AG09319 (cell line): ENCODE results near the gene CNTN4.

Source experiments
- DNase-seq: peaks from one replicate; pipeline ENCODE4 v3.0.0-alpha.2; 2010; ENCODE audit warnings: low read depth; ENCODE audit errors: extremely low read depth
- CTCF ChIP-seq: IDR thresholded peaks from 2 replicates; pipeline ENCODE4 v1.5.1; 2011; ENCODE audit warnings: low read depth, mild to moderate bottlenecking, inconsistent platforms, low read length, moderate library complexity

Gene CNTN4

GRCh38 chr3:2697589-2697988 lies 598.9 kb downstream of the CNTN4 start:
- TF ChIP-seq CTCF: no peak
- DNase-seq: no peak

GRCh38 chr3:2701471-2701870 lies 602.8 kb downstream of the CNTN4 start:
- DNase-seq: no peak
- no peak for TF ChIP-seq CTCF

GRCh38 chr3:2706144-2706835 lies 607.6 kb downstream of the CNTN4 start:
- no peak for DNase-seq
- no peak for TF ChIP-seq CTCF

GRCh38 chr3:2706836-2707210 lies 608.2 kb downstream of the CNTN4 start:
- no peak for DNase-seq
- no peak for TF ChIP-seq CTCF

- no peak for TF ChIP-seq CTCF
- DNase-seq: no peak
Observed at GRCh38 chr3:2711081-2711480, 612.4 kb downstream of the CNTN4 start.

- DNase-seq: no peak
- no peak for TF ChIP-seq CTCF
Observed at GRCh38 chr3:2713923-2714322, 615.3 kb downstream of the CNTN4 start.

GRCh38 chr3:2714834-2715233 lies 616.2 kb downstream of the CNTN4 start:
- no peak for TF ChIP-seq CTCF
- DNase-seq: no peak
